HG03469 (cell line): ENCODE measurements around the gene KRTAP9-9.
"Not testable (repeated sequence)": the region's sequence is repeated elsewhere in the genome, so short reads cannot be mapped to it uniquely, and the experiment has no call there.

Source experiments
- ATAC-seq: cut with Tn5 transposase; IDR thresholded peaks from one replicate; pipeline ENCODE4 v1.9.1; 2021; ENCODE audit warnings: mild to moderate bottlenecking, moderate library complexity, moderate number of reproducible peaks; ENCODE audit not compliant: unreplicated experiment

KRTAP9-9 gene

DNA sequence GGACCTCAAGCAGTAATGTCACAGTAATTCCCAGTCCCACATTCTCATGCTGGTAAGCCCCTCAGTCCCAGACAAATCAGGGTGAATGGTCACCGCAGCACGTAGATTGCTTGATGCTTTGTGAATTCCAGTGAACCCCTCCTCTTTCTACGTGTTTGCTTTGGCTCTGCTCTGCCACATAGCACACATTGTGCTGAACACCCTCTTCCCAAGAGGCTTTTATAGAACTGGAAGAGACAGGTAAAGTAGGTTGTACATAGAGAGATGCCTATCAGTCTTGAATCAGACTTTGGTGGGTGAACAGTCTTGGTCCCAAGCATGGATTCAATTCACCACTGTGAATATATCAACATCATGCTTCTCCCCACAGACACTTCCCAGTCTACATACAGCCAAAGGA, 9.4 kb downstream of the KRTAP9-9 start:
- no peak for ATAC-seq

DNA sequence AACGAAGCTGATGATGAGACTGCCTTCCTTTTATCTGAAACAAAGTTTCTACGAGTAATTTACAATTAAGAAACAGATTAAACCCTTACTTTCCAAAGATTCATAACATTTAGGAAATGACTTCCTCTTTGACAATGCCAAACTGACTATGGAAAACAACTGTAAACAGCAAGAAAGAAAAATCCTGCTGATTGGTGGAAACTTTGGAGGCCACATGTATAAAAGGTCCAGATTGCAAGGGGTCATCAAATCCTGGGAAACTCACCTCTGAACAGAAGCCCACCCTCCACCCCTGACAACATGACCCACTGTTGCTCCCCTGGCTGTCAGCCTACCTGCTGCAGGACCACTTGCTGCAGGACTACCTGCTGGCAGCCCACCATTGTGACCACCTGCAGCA, 9.9 kb downstream of the KRTAP9-9 start, which contains the start of gene KRTAP9-6:
Gene KRTAP9-6, plus strand, starts transcription at position 301 of the 400 bp plus-strand sequence. Its CDS starts 0 bp downstream, at position 301.
- no peak for ATAC-seq

GRCh38 chr17:41267711-41268110, 12.5 kb downstream of the KRTAP9-9 start:
- ATAC-seq: no peak

- not testable (repeated sequence) for ATAC-seq
These were observed 16.1 kb downstream of the KRTAP9-9 start for GRCh38 chr17:41271323-41271722.

GRCh38 chr17:41271858-41272257, 16.7 kb downstream of the KRTAP9-9 start:
- no peak for ATAC-seq

- ATAC-seq: not testable (repeated sequence)
These were observed 20.5 kb downstream of the KRTAP9-9 start, which contains the start of gene KRTAP9-7 for GRCh38 chr17:41275648-41276190. Gene KRTAP9-7 (plus strand): TSS chr17:41275698. CDS start chr17:41275698, 0 bp downstream.

DNA sequence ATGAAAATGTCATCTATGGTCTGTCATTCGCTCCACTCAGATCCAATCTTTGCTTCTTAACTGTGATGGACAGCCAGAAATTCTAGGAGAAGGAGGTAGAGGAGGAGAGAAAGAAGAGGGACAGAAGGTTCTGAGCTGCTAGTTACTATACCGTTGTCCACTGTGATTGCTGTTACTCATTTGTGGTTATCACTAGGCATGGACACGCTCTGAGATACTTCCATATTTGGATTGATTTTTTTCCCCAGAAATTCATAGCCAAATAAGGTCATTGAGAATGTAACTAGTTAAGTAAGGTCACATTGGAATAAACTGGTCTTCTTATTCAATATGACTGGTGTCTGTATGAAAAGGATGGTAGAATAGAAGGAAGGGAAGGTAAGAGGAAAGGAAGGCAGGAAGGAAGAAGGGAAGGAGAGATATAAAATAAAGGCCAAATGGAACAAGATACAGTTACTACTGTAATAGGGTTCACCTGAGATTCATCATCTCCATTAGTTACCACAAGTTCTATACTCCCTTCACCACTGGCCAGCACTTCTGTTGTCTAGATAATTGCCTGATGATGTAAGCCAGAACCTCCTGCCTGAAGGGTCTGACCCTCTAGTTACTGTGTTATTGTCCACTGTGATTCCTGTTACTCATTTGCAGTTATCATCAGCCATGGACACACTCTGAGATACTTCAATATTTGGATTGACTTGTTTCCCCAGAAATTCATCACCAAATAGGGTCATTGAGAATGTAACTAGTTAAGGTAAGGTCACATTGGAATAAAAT, 23.2 kb downstream of the KRTAP9-9 start:
- ATAC-seq: no peak

DNA sequence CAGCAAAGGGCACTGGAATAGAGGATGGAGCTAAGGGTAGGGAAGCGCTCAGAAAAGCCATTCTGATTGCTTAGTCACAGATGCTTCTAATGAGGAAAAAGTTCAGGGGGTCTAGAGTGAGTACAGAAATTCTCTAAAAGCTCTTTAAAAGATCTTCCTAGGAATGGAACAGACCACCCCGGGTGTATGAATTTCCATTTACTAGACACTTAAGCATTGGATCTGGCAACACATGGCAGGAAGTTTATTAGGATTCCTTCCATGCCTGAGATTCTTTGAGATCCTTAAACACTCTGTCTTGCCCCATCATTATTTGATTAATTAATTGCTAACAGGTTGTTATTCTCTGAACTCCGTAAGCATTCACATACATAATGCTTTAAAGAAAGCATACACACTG, 28.9 kb downstream of the KRTAP9-9 start:
- no peak for ATAC-seq

DNA sequence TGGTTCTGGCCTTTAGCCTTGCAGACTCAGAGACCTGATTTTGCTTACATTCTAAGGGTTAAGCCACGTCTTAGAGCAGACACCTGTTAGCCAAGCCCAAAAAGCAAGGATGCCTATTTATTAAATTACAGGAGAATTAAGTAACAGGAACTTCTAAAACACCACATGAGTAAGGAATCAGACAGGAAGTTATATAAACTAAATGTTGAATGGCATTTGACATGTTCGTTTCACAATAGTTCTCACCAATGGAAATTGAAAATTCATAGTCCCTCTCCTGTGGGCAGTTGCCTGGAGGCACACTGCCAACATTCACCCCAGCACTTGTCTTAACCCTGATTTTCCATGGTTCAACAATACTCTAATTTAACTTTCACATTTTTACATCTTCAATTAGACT, 29.4 kb downstream of the KRTAP9-9 start:
- ATAC-seq: no peak

GRCh38 chr17:41287050-41287449, 31.9 kb downstream of the KRTAP9-9 start:
- no peak for ATAC-seq

DNA sequence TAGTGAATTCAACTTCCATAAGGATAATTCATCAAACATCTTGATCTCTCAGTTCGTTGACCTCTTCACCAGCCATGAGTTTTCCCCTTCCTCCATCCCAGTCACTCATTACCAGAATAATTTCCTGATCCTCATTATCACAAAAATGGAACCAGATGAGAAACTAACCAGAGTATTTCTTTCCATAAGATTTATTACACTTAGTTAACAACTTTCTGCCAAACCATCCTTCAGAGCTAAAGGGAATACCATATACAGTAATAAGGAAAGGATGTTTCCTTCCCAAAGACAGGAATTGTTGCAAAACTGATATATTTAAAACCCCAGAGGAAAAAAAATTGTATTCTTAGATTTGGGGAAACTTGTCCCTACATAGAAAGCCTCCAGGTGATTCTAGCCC, 38.8 kb downstream of the KRTAP9-9 start:
- no peak for ATAC-seq

DNA sequence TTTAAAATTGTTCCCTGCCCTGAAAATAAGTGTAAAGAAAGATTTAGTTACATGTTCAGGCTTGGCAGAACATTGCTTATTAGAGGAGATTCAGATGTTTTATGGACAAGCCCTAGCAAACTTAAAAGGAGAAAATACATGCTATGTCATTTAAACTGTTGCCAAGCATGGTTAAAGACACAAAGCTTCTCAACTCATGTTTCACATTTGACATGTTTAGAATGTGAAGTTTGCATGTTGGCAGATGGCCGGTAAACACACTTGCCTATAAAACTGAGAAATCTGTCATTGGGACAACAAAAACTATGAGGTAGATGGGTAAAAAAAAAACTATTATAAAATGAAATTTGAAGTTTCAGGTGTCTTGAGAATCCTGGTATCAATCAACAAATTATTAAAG, 41.7 kb downstream of the KRTAP9-9 start:
- no peak for ATAC-seq

- ATAC-seq: no peak
These were observed 43.4 kb downstream of the KRTAP9-9 start for GRCh38 chr17:41298458-41299135.

DNA sequence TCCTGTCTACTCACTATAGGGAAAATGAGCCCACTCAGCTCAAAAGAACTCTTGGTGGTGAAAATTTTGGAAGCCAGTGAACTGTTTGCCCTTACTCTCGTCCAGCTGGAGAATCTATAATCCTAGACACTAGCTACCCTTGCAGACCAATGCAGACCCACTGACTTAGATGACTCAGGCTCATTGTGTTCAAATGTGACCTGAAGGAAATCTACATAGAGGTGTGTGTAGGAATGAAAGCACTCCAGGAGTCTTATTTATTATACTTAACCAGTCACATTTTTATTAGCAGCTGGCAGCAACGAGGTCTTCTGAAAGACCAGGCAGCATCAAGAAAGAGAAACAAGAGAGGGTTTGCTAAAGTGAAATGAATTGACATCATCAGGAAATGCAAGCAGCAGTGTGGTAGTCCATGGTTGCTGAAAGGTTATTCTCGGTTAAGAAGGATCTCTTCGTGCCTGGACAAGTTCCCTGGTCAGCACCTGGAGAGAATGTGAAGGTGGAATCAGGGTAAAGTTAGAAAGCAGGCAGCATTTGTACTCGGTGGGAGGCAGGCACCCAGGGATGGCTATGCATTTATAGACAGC, 46.1 kb downstream of the KRTAP9-9 start:
- no peak for ATAC-seq

DNA sequence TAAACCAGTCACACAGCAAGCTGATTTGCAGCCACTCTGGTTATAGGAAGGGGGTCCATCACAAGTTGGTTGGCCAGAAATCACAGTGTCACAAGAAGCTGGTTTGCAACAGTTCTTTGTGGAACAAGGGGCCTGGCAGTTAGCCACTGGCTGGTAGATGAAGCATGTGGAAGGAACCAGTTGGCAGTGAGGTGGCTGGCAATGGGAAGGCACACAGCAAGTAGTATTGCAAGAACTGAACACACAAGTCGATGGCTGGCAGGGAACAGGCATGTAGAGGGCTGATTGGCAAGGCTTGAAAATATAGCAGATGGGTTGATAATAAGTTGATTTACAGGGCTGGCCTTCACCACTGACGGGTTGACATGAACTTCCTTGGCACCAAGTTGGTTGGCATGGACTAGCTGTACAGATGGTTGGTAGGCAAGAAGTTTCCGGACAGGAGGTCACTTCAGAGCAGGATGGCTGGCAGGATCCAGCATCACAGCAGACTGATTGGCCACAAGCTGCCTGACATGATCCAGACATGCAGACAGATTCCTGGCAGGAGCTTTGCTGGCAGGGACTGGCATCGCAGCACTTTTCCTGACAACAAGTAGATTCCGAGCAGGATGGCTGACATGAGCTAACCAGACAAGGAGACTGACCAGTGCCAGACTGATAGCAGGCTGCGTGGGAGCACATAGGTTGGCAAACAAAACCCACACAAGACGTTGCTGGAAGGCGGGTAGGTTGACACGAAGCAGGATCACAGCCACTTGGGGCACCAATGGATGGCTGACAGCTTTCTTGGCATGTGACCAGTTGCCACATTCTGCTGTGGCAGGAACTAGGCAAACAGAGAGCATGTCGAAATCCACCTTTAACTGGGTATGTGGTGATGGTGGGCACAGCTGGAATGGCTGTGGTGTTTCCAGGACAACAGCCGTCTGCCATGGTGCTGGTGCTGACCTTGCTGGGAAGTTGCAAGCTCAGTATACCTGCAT, 47.0 kb downstream of the KRTAP9-9 start, which contains the start of gene KRTAP29-1:
Gene KRTAP29-1, minus strand, starts transcription at position 936 of the 986 bp plus-strand sequence. Its CDS starts 0 bp downstream, at position 936.
- no peak for ATAC-seq

- ATAC-seq: no peak
These were observed 47.8 kb downstream of the KRTAP9-9 start for GRCh38 chr17:41302981-41303380.

DNA sequence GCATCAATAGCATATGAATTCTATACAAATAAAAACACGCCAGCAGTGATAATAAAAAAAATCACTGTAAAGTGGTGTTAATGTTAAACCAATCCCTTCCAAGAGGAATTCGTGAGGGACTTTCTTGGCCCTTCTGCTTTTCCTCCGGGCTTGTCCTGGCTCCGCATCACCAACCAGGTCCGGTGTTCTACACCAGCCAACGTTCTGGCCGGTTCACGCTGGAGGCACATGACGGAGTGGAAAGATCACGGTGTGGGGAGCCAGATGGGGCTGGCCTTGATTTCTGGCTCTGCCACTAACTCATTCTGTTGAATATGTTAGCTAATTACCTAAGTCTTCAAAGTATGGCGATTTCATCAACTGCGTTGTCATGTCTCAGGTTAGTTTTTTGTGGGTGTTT, 48.9 kb downstream of the KRTAP9-9 start:
- no peak for ATAC-seq
